Common myeloid progenitor, CD34-positive (primary cell): ENCODE measurements around the gene PPP2R5D.
"Not testable (repeated sequence)": the region's sequence is repeated elsewhere in the genome, so short reads cannot be mapped to it uniquely, and the experiment has no call there.

Experiments used
- CTCF ChIA-PET: fragments of 350-600 bp; sonication (Branson Sonifier 250); formaldehyde crosslinking; loops from one replicate; lab custom pipeline; 2021; ENCODE audit warnings: antibody characterized with exemption; lab: Charles Lee
- POLR2A ChIA-PET: fragments of 350-600 bp; sonication (Branson Sonifier 250); formaldehyde crosslinking; loops from one replicate; lab custom pipeline; 2021; ENCODE audit warnings: antibody characterized with exemption; lab: Charles Lee
- DNase-seq, 3 donors: peaks; one replicate each; pipeline versions ENCODE4 v3.0.0 to v3.0.0-alpha.2; 2013
- H3K27ac ChIP-seq, 2 experiments: 1 replicate in 1 of 2; 2 replicates in 1 of 2; pipeline ENCODE4 v1.7.0; 2013; ENCODE audit warnings: inconsistent platforms in 2 of 2, low read length in 2 of 2, mild to moderate bottlenecking in 2 of 2, low read depth in 1 of 2, moderate library complexity in 1 of 2; ENCODE audit not compliant: severe bottlenecking in 2 of 2, insufficient read depth in 1 of 2, poor library complexity in 1 of 2
- H3K27me3 ChIP-seq, 5 experiments: replicated peaks in 2 of 5; 1 replicate in 3 of 5; 2 replicates in 2 of 5; pipeline versions ENCODE4 v1.6.1 to v1.7.0; 2013; ENCODE audit warnings: low read length in 4 of 5, mild to moderate bottlenecking in 2 of 5, moderate library complexity in 2 of 5, inconsistent platforms in 1 of 5; ENCODE audit not compliant: insufficient read depth in 5 of 5, control insufficient read depth in 4 of 5
- H3K36me3 ChIP-seq, 4 experiments: 1 replicate in 2 of 4; 2 replicates in 2 of 4; pipeline versions ENCODE4 v1.6.1 to v1.7.0; 2013; ENCODE audit warnings: low read length in 3 of 4, control low read depth in 1 of 4, mild to moderate bottlenecking in 1 of 4; ENCODE audit not compliant: control insufficient read depth in 4 of 4, insufficient read depth in 4 of 4
- H3K4me1 ChIP-seq, 4 experiments: 1 replicate in 3 of 4; 2 replicates in 1 of 4; pipeline versions ENCODE4 v1.6.1 to v1.7.1; 2013; ENCODE audit warnings: low read length in 3 of 4, mild to moderate bottlenecking in 3 of 4, control low read depth in 1 of 4, inconsistent platforms in 1 of 4, moderate library complexity in 1 of 4; ENCODE audit not compliant: control insufficient read depth in 4 of 4, insufficient read depth in 4 of 4; ENCODE audit errors: control extremely low read depth in 1 of 4
- H3K4me3 ChIP-seq, 7 experiments: 1 replicate in 4 of 7; 2 replicates in 3 of 7; pipeline versions ENCODE4 v1.5.1 to v1.7.0; 2013; ENCODE audit warnings: mild to moderate bottlenecking in 7 of 7, low read length in 6 of 7, moderate library complexity in 6 of 7, inconsistent platforms in 2 of 7, low read depth in 2 of 7, control low read depth in 1 of 7; ENCODE audit not compliant: insufficient read depth in 4 of 7, control insufficient read depth in 1 of 7; ENCODE audit errors: extremely low read depth in 1 of 7
- H3K9me3 ChIP-seq, 5 experiments: 1 replicate in 4 of 5; 2 replicates in 1 of 5; pipeline versions ENCODE4 v1.6.1 to v1.7.1; 2013; ENCODE audit warnings: low read length in 4 of 5, mild to moderate bottlenecking in 2 of 5, inconsistent platforms in 1 of 5, low read depth in 1 of 5, moderate library complexity in 1 of 5; ENCODE audit not compliant: control insufficient read depth in 4 of 5, insufficient read depth in 2 of 5; ENCODE audit errors: control extremely low read depth in 1 of 5
- WGBS: methylation state at CpG from one replicate; pipeline ENCODE4 v1.1.5; 2013; ENCODE audit not compliant: insufficient coverage; 5-methylcytosine and 5-hydroxymethylcytosine counted together

Gene PPP2R5D

DNA sequence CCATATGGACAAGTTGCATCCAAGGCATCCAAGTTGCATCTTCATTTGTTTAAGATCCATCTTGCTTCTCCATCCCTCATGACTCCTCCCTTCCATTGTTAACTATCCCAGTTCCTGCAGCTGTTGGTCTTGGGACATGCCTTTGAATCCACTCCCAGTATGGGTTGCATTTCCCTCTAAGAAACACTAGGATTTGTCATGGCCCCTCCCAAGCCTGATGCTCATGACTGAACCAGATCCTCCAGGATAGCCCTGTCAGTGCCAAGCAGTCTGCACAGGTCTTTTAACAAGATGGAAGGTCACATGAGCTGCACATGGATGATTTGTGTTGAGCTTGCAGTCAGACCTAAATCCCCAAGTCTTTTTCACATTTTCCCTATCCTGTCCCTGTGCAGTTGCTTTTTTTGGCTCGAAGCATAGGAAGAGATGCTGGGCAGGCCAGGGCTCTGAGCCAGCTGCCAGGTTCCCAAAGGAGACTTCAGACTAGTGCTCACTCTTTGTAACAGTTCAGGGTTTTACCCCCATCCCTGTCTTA lies 4.2 kb downstream of the PPP2R5D start:
- Histone ChIP-seq H3K4me3 (no peak overlapping the region), H3K4me1 (peaks cover 0 to 19% (median 16%) of the 10 kb centered on the region in 4 experiments), H3K36me3 (peaks cover 7 to 43% (median 33%) of the 10 kb centered on the region in 4 experiments), H3K27ac (no peak overlapping the region), H3K27me3 (no peaks in the 10 kb centered on the region), H3K9me3 (no peaks in the 10 kb centered on the region)
- 100% methylated on average over 1 of the region's 1 CpG for WGBS
- ChIA-PET POLR2A (no interaction called here), CTCF (interaction anchor here (1.0 to 1.4 kb wide), 3 partner anchors 8 to 19 kb away, joined by 4 to 5 read pairs (median 5); partner anchors contain the start of gene PEX6)
- DNase-seq: no peak

DNA sequence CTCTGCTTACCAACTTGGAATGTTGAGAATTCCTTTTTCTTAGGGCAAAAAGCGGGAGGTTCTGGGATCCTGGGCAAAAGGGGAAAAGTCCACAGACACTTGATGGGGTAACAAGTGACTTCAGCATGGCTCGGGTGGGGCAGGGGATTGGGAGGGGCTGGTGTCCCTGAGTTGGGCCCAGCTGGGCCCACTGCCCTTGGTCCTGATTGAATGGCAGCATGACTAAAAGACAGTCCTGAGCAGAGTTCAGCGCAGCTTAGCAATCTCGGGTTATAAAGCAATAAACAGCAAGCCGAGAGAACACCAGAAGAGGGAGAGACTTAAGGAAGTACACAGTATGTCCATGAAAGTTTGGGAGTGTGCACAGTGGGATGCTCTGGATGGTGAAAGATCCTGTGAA lies 5.6 kb downstream of the PPP2R5D start:
- no peak overlapping the region for H3K4me3 ChIP-seq
- DNase-seq: no peak
- no peak overlapping the region for H3K27ac ChIP-seq
- POLR2A ChIA-PET: no interaction called here
- CTCF ChIA-PET: interaction anchor here (1.1 kb wide), 1 partner anchor 14 kb away, joined by 3 read pairs; no protein-coding TSS in a partner anchor
- H3K4me1 ChIP-seq: peaks cover 0 to 13% (median 11%) of the 10 kb centered on the region in 4 experiments
- peaks cover 7 to 45% (median 33%) of the 10 kb centered on the region in 4 experiments for H3K36me3 ChIP-seq
- H3K9me3 ChIP-seq: no peaks in the 10 kb centered on the region
- 94% methylated on average over 4 of the region's 5 CpGs for WGBS
- no peaks in the 10 kb centered on the region for H3K27me3 ChIP-seq

DNA sequence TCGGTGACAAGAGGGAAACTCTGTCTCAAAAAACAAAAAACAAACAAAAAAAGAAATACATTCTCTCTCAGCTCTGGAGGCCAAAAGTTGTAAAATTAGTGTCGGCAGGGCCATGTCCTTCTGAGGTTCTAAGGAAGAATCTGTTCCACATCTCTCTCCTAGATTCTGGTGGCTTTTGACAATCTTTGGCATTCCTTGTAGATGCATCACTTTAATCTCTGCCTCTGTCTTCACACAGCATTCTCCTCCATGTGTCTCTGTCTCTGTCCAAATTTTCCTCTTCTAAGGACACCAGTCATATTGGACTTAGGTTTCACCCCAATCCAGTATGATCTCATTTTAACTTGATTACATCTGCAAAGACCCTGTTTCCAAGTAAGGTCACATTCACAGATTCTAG lies 9.1 kb downstream of the PPP2R5D start:
- H3K4me1 ChIP-seq: no peaks in the 10 kb centered on the region
- DNase-seq: no peak
- no peak overlapping the region for H3K4me3 ChIP-seq
- ChIA-PET POLR2A (no interaction called here), CTCF (interaction anchor here (0.9 kb wide), 1 partner anchor 10 kb away, joined by 3 read pairs; no protein-coding TSS in a partner anchor)
- H3K9me3 ChIP-seq: no peaks in the 10 kb centered on the region
- peaks cover 7 to 35% (median 24%) of the 10 kb centered on the region in 4 experiments for H3K36me3 ChIP-seq
- H3K27me3 ChIP-seq: no peaks in the 10 kb centered on the region
- 100% methylated on average over 1 of the region's 2 CpGs for WGBS
- no peak overlapping the region for H3K27ac ChIP-seq

DNA sequence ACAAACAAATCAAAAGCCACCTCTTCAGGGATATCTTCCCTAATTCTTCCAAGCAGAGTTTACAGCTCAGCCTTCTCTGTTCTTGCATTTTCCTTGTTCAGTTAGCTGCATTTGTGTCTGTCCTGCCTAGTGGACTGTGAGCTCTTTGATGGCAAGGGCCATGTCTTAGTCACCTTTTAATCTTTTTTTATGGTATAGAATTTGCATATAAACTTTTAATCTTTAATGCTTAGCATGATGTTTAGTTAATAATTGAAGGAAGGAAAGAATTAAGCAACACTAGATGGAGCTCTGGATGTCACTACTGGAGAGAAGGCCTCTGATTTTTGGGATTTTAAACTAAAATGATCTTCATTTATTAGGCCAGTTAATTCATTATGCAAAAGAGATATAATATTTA lies 12.1 kb downstream of the PPP2R5D start:
- ChIA-PET CTCF (interaction anchor here (0.8 to 1.9 kb wide), 9 partner anchors 8 to 147 kb away, joined by 3 to 6 read pairs (median 4); partner anchors contain the start of gene PPP2R5D), POLR2A (no interaction called here)
- peaks cover 5 to 12% (median 9%) of the 10 kb centered on the region in 4 experiments for H3K36me3 ChIP-seq
- H3K9me3 ChIP-seq: no peaks in the 10 kb centered on the region
- no peak overlapping the region for H3K4me3 ChIP-seq
- no peak for DNase-seq
- no peaks in the 10 kb centered on the region for H3K27me3 ChIP-seq
- no peak overlapping the region for H3K27ac ChIP-seq
- H3K4me1 ChIP-seq: no peaks in the 10 kb centered on the region

DNA sequence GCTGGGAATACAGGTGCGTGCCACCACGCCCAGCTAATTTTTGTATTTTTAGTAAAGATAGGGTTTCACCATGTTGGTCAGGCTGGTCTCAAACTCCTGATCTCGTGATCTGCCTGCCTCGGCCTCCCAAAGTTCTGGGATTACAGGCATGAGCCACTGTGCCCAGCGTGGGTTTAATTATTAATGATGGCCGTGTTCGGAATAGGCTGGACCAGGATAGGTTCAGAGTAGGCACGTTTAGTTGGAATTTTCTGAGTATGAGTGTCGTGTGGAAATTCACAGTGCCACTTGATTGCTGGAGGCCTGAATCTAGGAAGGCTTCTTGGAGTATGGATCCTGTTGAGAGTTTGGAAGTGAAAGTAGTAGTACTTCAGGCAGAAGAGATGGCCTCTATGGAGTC lies 13.8 kb downstream of the PPP2R5D start:
- peaks cover 4 to 13% (median 8%) of the 10 kb centered on the region in 4 experiments for H3K36me3 ChIP-seq
- H3K27ac ChIP-seq, H3K9me3 ChIP-seq, H3K27me3 ChIP-seq, DNase-seq, POLR2A ChIA-PET, H3K4me3 ChIP-seq, H3K4me1 ChIP-seq: not testable (repeated sequence)
- CTCF ChIA-PET: interaction anchor here (1.2 to 1.9 kb wide), 4 partner anchors 10 to 144 kb away, joined by 3 to 4 read pairs (median 4); partner anchors contain the start of genes KLHDC3 and MEA1
- WGBS: 100% methylated on average over 7 of the region's 9 CpGs

DNA sequence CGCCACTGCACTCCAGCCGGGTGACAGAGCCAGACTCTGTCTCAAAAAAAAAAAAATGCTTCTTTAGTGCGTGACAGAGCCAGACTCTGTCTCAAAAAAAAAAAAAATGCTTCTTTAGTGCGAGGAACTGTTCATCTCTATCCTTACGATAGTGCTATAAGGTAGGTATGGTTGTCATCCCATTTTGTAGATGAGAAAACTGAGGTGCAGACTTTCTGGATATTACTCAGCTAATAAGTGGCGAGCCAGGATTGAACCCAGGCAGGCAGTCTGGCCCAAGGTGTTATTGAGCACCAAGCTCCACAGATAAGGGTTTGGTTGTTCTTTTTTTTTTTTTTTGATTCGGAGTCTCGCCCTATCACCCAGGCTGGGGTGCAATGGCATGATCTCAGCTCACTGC lies 17.5 kb downstream of the PPP2R5D start:
- DNase-seq: no peak
- H3K27ac ChIP-seq: no peak overlapping the region
- no peaks in the 10 kb centered on the region for H3K27me3 ChIP-seq
- no peaks in the 10 kb centered on the region for H3K9me3 ChIP-seq
- H3K36me3 ChIP-seq: peaks cover 5 to 22% (median 14%) of the 10 kb centered on the region in 4 experiments
- ChIA-PET CTCF (interaction anchor here (0.7 to 1.4 kb wide), 2 partner anchors 9 to 97 kb away, joined by 3 to 4 read pairs; no protein-coding TSS in a partner anchor), POLR2A (no interaction called here)
- H3K4me3 ChIP-seq: no peak overlapping the region
- no peaks in the 10 kb centered on the region for H3K4me1 ChIP-seq
- 90% methylated on average over 8 of the region's 8 CpGs for WGBS

DNA sequence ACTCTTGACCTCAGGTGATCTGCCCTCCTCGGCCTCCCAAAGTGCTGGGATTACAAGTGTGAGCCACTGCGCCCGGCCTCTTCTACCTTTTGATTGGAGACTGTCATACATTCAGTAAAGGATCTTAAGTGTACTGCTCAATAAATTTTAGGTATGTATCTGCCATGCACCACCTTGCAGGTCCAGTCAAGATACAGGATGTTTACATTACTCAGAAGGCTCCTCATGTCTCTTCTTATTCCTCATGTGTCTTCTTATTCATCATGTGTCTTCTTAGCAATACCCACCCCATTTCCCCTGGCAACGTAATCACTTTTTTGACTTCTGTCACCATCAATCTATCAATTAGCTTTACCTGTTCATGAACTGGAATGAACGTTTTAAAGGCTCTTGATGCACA lies 21.5 kb downstream of the PPP2R5D start:
- POLR2A ChIA-PET: no interaction called here

More for the DNA sequence above, 21.5 kb downstream of the PPP2R5D start:
- Histone ChIP-seq H3K4me1 (no peaks in the 10 kb centered on the region), H3K36me3 (peaks cover 15 to 56% (median 47%) of the 10 kb centered on the region in 4 experiments), H3K27ac (no peak overlapping the region), H3K9me3 (no peaks in the 10 kb centered on the region), H3K27me3 (no peaks in the 10 kb centered on the region), H3K4me3 (no peak overlapping the region)
- WGBS: 95% methylated on average over 2 of the region's 5 CpGs
- CTCF ChIA-PET: interaction anchor here (0.7 to 1.7 kb wide), 3 partner anchors 9 to 138 kb away, joined by 3 to 4 read pairs (median 3); no protein-coding TSS in a partner anchor
- DNase-seq: no peak
